HL-60 (cell line): ENCODE data around the gene UBP1.

Experiments used
- DNase-seq, 2 experiments: peaks; one replicate each; pipeline ENCODE4 v3.0.0-alpha.2; 2010 to 2020; ENCODE audit warnings: low read depth in 1 of 2, low spot score in 1 of 2
- H3K27ac ChIP-seq: fragments of 250-450 bp; sonication (Bioruptor Pico); replicated peaks from 2 replicates; pipeline ENCODE4 v1.5.1; 2020; ENCODE audit warnings: mild to moderate bottlenecking, moderate library complexity
- H3K27me3 ChIP-seq: fragments of 250-450 bp; sonication (Bioruptor Pico); 2 replicates; pipeline ENCODE4 v1.5.1; 2021; ENCODE audit warnings: mild to moderate bottlenecking, moderate library complexity; ENCODE audit not compliant: insufficient read depth, poor library complexity, severe bottlenecking
- H3K4me3 ChIP-seq: replicated peaks from 2 replicates; pipeline ENCODE4 v1.5.1; 2011; ENCODE audit warnings: mild to moderate bottlenecking, control low read depth, low read length; ENCODE audit not compliant: insufficient read depth
- CTCF ChIP-seq: IDR thresholded peaks from one replicate; pipeline ENCODE4 v1.5.1; 2011; ENCODE audit warnings: low read length, control low read depth, inconsistent platforms; ENCODE audit not compliant: insufficient read depth
- GABPA ChIP-seq: IDR thresholded peaks from 2 replicates; pipeline ENCODE4 v1.6.1; 2012; ENCODE audit warnings: low read depth
- POLR2AphosphoS5 ChIP-seq: IDR thresholded peaks from 2 replicates; pipeline ENCODE4 v1.6.1; 2012; ENCODE audit warnings: low read depth
- REST ChIP-seq: IDR thresholded peaks from 2 replicates; pipeline ENCODE4 v1.6.1; 2012; ENCODE audit warnings: low read depth; ENCODE audit not compliant: insufficient replicate concordance
- SPI1 ChIP-seq: IDR thresholded peaks from 2 replicates; pipeline ENCODE4 v1.6.1; 2012; ENCODE audit warnings: low read depth, mild to moderate bottlenecking, borderline replicate concordance

UBP1 gene

GRCh38 chr3:33394403-33395054 lies 45.7 kb downstream of the UBP1 start:
- TF ChIP-seq CTCF: no peak
- TF ChIP-seq POLR2AphosphoS5: no peak
- TF ChIP-seq GABPA: no peak
- TF ChIP-seq SPI1: no peak
- no peak for TF ChIP-seq REST
- no peak for DNase-seq
- H3K4me3 ChIP-seq: no peak overlapping the region
- H3K27me3 ChIP-seq: no peaks in the 10 kb centered on the region
- no peak overlapping the region for H3K27ac ChIP-seq

GRCh38 chr3:33392703-33393125 lies 47.5 kb downstream of the UBP1 start:
- Histone ChIP-seq H3K4me3 (no peak overlapping the region), H3K27me3 (no peaks in the 10 kb centered on the region), H3K27ac (no peak overlapping the region)
- no peak for TF ChIP-seq POLR2AphosphoS5
- TF ChIP-seq CTCF: no peak
- no peak for TF ChIP-seq REST
- no peak for DNase-seq

- no peak overlapping the region for H3K27ac ChIP-seq
- no peak overlapping the region for H3K4me3 ChIP-seq
- H3K27me3 ChIP-seq: no peaks in the 10 kb centered on the region
- no peak for TF ChIP-seq SPI1
- TF ChIP-seq REST: no peak
- no peak for TF ChIP-seq CTCF
- TF ChIP-seq POLR2AphosphoS5: no peak
- TF ChIP-seq GABPA: no peak
- no peak for DNase-seq
These were observed 48.1 kb downstream of the UBP1 start for GRCh38 chr3:33392144-33392543.
